GM21825 (cell line): Measurements from ENCODE around the gene VEGFA.

Experiments used
- ATAC-seq: cut with Tn5 transposase; IDR thresholded peaks from one replicate; pipeline ENCODE4 v1.9.1; 2021; ENCODE audit warnings: mild to moderate bottlenecking, moderate library complexity; ENCODE audit not compliant: unreplicated experiment

VEGFA gene

DNA sequence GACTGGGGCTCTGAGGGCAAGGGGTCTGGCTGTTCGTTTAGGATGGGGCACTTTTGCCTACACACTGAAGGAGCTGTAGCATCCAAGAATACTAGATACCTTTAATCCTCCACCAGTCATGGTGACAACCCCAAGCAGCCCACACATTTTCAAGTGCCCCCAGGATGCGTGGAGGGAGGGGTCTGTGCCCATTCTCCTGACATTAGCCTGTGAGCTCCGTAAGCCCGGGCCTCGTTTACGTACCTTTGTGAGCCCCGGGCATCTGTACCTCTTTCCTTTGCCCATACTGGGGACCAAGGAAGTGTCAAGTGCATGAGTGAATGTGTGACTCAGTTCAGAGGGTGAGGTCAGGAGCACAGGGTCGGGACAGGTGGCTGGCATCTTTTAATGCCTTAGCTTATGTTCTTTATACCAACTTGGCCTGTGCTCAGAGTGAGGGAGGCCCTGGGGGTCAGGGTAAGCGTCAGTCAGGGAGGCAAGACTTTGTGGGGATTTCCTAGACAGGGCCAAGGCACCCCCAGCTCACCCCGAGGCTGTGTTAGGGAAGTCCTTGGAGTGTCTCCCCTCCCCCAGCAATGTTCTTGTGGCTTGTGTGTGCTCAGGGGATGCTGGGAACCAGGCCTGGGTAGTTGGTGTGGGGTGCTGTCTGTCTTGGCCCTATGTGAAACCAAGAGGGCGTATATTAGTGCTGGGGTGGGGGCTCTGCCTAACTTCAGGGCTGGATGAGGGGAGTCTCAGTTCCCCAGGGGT is 12.9 kb downstream of the VEGFA start:
- ATAC-seq, result no peak

- ATAC-seq, result no peak
Observed at GRCh38 chr6:43784049-43784855, 14.2 kb downstream of the VEGFA start.

GRCh38 chr6:43785220-43785752 is 15.3 kb downstream of the VEGFA start:
- ATAC-seq, result no peak

DNA sequence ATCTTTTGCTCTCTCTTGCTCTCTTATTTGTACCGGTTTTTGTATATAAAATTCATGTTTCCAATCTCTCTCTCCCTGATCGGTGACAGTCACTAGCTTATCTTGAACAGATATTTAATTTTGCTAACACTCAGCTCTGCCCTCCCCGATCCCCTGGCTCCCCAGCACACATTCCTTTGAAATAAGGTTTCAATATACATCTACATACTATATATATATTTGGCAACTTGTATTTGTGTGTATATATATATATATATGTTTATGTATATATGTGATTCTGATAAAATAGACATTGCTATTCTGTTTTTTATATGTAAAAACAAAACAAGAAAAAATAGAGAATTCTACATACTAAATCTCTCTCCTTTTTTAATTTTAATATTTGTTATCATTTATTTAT is 15.9 kb downstream of the VEGFA start:
- no peak for ATAC-seq

DNA sequence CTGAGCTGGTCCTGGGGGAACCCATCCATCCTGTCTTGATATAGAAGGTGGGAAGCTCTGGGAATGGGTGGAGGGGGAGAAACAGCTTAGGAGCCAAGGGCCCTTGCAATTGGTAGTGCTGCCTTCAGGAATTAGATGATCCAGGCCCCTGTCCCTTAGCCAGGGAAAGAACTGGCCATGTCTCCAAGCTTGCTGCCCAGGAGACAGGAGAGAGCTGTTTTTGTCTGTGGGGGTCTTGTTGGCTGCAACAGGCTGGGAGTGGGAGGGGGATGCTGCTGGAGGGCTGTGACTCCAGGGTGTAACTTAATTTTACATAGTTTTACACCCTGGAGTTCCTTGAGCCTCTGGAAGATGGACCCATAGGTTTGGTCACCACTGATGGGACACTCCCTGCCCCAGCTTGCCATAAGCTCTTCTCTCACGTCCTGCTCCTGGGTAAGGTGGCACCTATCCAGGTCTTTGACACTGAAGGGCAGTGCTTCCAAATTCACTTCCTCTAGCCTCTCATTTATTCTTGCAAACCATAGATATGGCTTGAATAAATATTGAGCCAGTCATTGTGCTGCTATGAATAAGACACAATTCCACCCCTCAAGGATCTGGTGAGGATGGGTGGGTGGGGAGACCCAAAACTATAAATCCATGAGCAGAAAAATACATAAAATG is 16.8 kb downstream of the VEGFA start:
- ATAC-seq, result no peak

DNA sequence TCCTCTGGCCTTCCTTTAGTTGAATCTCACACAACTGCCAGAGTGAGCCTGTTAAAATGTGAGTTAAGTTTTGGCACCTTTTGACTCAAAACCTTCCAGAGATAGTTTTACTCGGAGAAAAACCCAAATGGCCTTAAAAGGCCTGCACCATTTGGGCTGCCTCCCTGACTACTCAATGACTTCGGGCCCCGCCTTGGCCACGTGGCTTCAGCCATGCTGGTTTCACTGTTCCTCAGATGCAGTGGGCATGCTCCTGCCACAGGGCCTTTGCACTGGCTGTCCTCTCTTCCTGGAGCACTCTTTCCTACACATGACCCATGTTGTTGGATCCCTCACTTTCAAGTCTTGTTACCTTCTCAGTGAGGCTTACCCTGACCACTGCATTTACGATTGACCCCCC is 18.3 kb downstream of the VEGFA start:
- ATAC-seq, result no peak

GRCh38 chr6:43789447-43789846 is 19.4 kb downstream of the VEGFA start:
- ATAC-seq, result no peak

DNA sequence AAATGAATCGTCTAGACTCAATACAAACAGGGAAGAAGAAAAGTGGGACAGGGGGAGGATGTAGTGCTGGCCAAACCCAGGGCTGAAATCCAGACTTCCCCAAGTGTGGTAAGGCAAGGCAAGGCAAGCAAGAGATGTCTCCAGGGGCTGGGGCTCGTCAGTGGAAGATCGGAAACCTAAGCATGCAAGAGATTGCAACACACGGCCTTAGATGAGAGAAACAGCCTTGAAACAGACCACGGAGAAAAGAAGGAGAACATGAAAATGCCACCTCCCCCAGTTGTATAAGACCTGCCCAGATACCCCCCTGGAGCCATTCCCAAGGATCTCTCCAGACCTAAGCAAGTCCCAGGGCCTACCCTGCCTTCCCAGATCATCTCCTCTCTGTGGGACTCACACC is 20.0 kb downstream of the VEGFA start:
- ATAC-seq, result no peak

- ATAC-seq, result no peak
Observed at GRCh38 chr6:43791745-43792422, 21.9 kb downstream of the VEGFA start.

GRCh38 chr6:43793154-43793874 is 23.3 kb downstream of the VEGFA start:
- no peak for ATAC-seq

DNA sequence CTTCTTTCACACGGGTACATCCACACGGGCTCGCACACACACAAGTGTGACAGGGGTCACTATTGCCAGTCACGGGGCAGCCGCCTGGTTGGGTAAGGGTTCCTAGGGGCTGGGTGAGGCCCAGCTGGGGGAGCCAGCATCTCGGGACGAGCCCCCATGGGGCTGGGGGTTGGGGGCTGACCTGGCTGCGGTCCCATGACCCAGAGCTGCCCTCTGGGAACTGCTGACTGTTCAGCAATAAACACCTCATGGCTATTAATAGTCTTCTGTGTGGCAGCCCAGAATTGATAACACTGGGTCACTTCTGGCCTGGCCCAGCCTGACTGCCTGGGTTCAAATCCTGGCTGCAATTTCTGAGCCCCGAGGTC is 23.8 kb downstream of the VEGFA start:
- no peak for ATAC-seq

DNA sequence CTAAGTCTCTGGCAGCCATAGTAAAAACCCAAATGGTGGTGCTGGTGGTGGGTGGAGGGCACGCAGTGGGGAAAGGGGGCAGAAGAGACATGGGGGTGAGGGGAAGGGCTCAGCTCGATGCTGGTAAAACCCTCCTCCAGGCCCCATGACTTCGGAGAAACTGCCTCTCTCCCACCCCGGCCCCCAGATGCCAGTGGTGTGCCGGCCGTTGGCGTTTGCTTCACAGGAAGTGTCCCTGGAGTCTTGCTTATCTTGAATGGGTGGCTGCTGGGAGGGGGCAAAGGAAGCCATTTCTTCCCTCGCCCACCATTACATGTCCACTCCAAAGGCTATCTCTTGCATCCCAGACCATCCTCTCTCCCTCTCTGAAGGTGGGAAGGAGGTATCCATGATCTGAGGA is 25.4 kb downstream of the VEGFA start:
- ATAC-seq, result no peak

DNA sequence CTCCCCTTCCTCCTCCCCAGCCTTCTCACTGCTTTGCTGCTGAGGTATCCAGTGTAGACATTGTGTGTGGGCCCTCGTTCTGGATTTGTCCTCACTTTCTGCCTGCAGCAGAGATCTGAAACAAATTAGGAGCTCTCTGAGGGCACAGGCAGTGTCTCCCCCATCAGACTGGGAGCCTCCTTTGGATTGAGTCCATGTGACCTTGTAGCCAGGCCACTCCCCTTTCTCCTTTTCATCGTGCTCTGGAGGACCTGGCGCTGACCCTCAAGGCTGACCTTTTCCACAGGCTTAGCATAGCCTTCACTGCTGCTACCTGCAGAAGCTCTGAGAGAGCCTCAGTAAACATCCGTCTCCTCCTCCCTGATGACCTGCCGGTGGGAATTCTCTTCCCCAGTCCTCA is 26.2 kb downstream of the VEGFA start:
- no peak for ATAC-seq

GRCh38 chr6:43796903-43797890 is 27.2 kb downstream of the VEGFA start:
- ATAC-seq, result no peak

DNA sequence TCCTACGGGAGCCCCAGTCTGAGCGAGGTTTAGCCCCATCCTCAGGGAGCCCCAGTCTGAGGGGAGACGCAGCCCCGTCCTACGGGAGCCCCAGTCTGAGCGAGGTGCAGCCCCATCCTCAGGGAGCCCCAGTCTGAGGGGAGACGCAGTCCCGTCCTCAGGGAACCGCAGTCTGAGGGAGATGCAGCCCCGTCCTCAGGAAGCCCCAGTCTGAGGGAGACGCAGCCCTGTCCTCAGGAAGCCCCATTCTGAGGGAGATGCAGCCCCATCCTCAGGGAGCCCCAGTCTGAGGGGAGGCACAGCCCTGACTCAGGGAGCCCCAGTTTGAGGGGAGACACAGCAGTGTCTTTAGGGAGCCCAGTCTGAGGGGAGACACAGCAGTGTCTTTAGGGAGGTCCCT is 27.9 kb downstream of the VEGFA start:
- ATAC-seq, result no peak

- ATAC-seq, result peak; percentile 67
Observed at GRCh38 chr6:43798688-43799444, 28.9 kb downstream of the VEGFA start.

DNA sequence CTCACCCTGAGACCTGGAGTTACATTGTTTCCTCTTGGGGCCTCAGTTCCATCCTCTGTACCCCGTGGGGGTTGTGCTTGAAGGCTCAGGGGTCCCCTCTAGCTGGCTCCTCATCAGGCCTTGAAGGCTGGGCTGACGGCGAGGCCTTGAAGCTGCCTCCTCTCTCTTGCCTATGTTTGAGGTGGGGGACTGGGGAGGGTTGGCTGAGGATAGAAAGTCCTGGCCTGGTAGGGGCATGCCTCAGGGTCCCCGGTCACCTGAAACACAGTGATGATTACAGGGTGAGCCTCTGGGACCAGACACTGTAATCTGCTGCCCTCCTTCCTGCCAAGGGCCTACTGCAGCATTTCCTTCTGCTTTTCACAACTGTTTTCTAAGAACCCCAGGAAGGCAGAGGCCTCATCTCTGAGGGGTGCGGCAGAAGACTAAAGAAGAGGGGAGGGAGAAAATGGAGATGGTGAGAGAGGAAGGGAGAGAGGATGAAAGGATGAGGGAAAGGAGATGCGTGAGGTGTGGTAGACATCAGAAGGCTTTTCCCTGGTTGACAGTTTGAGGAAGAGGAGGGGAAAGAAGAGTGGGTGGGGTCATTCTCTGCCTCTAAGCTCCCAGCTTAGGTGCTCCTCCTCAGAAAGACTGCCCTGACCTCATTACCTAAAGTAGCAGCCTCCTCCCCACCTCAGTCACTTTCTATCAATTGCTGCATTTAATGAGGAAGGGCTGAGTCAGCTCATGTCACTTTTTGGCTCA is 29.7 kb downstream of the VEGFA start:
- no peak for ATAC-seq

GRCh38 chr6:43800298-43800623 is 30.2 kb downstream of the VEGFA start:
- ATAC-seq, result no peak
